ENCODE results near the gene ARHGEF16.
A peak's percentile ranks its signal among the peaks of the same experiment; 100 is the strongest.

The ARHGEF16 gene

DNA sequence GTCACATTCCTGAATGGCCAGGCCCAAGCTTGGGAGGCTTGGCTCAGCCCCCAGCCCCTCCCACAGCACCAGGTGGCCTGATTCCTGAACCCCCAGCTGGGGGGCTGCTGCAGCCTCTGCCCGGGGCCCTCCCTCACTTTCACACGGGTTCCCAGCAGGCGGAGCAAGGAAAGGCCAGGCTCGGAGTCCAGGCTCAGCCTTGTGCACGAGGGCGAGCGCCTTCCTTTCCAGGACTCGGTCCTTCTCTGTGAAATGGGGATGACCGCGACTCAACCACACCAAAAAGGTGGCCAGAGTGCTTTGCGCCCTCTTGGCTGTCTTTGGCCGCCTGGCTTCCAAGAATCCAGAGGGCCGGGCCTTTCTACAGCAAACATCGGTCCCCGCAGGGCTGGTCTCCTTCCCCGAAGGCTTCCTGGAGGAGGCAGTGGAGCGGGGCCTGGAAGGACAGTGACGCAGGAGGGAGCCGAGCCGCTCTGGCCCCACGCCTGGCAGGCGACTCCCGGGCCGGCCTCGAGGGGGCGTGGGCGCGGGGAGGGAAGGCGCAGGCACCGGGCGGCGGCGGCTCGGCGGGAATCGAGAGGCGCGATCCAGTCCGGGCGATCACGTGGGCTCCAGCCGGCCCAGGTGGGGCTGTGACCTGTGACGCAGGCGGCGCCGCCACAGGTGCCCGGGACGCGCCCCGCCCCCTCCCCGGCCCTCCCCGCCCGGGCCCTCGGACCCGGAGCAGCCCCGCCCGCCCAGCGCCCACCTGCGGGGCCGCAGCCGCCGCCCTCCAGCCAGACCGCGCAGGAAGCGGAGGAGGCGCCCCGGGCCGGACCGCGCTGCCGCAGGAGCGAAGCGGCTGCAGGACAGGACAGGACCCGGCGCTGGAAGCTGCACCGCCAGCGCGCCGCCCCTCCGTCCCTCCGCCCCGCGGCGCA lies at the start of gene ARHGEF16:
ARHGEF16 (plus strand) TSS at position 775 of the 920 bp plus-strand sequence. CDS start 8,420 bp downstream, outside the sequence.
- DNase-seq: peak; percentile 17 to 21

DNA sequence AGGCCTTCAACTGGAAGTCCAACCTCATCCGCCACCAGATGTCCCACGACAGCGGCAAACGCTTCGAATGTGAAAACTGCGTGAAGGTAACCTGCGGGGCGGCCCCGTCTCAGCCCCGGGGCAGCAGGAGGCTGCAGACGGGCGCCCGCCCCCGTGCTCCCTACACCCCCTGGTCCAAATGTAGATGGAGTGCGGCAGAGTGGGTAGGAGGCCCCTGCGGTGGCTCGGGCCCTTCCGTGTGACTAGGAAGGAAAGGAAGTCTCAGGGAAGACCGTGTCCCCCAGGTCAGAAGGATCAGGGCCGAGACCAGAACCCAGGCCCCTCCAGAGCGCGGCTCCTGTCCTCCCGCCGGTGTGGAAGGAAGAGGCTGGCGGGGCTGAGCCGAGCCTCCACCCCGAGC lies 49.7 kb upstream of the ARHGEF16 start:
- no peak for DNase-seq

DNA sequence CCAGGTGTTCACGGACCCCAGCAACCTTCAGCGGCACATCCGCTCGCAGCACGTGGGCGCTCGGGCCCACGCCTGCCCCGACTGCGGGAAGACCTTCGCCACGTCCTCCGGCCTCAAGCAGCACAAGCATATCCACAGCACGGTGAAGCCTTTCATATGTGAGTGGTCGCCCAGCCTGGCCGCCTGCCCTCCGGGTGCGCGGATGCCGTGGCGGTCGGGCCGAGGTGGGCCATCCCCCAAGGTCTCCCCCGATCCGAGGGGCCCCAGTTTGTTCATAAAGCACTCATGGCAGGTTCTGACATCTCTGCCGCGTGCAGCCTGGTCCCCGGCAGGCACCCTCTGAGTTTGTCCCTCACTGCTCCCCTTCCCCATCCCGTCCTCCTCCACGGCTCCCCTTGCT lies 49.0 kb upstream of the ARHGEF16 start:
- DNase-seq: no peak

DNA sequence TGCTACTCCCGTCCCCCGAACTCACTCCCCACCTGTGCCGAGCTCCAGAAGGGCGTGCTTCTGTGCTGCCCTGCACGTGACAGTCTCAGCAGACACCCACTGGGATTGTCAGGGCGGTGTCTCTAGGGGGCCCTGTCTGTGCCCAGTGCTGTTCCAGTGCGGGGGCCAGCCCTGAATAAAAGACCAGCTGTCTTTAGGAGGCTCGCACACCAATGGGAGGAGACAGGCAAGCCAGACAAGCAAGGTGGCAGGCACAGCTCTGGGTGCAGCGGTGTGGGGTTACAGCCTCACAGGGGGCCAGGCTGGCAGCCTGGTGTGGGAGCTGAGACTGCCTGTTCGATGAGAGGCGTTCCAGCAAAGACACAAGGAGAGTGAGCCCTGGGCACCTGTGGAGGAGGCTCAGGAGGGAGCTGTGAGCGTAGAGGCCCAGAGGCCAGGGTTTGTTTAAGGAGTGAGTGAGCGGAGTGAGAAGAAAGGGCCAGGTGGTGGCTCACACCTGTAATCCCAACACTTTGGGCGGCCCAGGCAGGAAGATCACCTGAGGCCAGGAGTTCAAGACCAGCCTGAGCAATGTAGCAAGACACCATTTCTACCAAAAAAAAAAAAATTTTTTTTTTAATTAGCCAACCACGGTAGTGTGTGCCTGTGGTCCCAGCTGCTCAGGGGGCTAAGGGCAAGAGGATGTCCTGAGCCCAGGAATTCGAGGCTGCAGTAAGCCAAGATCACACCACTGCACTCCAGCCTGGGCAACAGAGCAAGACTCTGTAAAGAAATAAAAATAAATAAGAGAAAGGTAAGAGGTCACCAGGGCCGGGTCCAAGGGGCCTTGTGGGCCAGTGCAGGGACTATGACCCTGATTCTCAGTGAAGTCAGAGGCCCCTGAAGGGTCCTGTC lies 48.2 kb upstream of the ARHGEF16 start:
- no peak for DNase-seq

DNA sequence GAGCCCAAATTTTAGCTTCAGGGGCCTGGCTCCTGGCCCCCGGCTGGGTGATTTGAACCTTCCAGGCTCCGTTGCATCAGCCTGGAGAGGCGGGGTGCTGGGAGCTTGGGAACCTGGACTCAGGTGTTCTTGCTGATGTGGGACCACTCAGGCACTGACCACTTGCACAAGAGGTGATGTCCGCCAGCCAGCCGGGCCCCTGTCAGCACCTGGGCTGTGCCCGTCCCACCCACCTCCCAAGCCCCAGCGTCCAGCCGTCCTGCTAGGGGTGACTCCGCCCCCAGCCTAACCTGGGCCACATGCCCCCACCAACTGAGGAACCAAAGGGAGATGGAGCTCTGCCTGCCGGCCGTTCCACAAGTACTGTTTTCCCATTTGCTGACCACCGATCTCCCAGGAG lies 47.4 kb upstream of the ARHGEF16 start:
- DNase-seq: no peak

DNA sequence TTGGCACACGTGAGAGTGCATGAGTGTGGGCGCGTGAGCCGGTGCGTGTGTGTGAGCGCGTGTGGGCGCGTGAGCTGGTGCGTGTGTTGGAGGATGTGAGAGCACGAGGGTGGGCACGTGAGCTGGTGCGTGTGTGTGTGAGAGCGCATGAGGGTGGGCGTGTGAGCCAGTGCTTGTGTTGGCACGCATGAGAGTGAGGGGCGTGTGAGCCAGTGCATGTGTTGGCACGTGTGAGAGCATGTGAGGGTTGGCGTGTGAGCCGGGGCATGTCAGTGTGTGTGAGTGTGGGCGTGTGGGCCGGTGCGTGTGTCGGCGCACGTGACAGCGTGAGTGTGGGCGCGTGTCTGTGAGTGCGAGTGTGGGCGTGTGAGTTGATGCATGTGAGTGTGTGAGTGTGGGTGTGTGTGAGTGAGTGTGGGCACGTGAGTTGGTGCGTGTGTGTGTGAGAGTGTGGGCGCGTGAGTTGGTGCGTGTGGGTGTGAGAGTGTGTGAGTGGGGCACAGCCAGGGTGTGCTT lies 45.7 kb upstream of the ARHGEF16 start:
- no peak for DNase-seq

DNA sequence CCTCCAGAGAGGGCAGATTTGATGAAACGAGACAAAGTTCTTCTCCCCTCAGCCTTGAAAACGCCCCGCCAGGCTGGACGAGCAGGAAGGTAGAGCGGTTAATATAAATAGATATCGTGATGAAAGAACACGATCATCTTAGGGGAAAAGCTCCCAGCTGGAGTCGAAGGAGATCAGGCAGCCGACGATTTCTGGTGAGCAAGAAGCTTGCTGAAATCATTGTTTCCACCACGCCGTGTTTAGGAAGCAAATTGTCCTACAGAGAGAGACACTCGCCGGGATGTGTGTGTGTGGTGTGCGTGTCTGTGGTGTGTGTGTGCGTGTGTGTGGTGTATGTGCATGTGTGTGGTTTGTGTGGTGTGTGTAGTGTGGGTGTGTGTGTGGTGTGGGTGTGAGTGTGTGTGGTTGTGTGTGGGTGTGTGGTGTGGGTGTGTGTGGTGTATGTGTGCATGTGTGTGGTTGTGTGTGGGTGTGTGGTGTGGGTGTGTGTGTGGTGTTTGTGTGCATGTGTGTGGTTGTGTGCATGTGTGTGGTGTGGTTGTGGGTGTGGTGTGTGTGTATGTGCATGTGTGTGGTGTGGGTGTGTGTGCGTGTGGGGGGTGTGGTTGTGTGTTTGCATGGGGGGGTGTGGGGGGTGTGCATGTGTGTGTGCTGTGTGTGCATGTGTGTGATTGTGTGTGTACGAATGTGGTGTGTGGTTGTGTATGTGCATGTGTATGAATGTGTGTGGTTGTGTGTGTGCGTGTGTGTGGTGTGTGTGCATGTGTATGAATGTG lies 44.9 kb upstream of the ARHGEF16 start:
- no peak for DNase-seq

DNA sequence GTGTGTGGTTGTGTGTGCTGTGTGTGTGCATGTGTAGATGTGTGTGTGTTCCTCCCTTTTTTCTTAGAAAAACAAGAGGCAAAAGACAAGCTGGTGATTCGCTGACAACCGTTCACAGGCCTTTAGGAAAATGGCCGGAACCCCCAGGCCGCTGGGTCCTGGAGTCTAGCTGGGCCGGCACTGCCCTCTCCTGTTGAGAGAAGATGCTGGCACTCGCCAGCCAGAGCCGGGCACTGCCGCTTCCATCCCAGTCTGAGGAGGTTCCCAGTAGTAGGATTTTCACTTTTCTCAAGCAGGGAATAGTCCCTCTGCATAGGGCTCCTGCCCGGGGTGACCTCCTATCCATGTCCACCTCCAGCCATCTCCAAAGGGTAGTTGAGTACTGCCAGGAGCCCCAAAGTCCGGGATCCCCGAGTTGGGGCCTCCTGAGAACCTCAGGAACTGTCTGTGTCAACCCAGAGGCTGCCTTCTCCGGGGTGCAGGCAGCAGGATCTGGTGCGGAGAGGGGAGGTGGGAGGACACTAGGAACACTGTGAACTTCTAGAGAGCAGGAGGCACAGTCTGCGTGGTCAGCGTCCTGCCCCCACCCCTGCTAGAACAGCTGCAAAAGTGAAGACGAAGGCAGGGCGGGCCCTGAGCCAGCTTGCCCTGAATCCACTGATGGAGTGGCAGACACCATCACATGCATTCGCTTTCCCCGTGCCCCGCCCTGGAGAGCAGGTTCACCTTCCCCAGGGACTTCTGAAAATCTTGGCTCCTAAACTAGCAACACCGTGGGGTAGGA lies 44.1 kb upstream of the ARHGEF16 start:
- no peak for DNase-seq

DNA sequence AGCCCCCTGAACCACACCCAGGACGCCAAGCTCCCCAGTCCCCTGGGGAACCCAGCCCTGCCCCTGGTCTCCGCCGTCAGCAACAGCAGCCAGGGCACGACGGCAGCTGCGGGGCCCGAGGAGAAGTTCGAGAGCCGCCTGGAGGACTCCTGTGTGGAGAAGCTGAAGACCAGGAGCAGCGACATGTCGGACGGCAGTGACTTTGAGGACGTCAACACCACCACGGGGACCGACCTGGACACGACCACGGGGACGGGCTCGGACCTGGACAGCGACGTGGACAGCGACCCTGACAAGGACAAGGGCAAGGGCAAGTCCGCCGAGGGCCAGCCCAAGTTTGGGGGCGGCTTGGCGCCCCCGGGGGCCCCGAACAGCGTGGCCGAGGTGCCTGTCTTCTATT lies 42.7 kb upstream of the ARHGEF16 start:
- no peak for DNase-seq

DNA sequence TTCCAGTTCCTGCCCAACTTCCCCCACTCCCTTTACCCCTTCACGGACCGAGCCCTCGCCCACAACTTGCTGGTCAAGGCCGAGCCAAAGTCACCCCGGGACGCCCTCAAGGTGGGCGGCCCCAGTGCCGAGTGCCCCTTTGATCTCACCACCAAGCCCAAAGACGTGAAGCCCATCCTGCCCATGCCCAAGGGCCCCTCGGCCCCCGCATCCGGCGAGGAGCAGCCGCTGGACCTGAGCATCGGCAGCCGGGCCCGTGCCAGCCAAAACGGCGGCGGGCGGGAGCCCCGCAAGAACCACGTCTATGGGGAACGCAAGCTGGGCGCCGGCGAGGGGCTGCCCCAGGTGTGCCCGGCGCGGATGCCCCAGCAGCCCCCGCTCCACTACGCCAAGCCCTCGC lies 42.1 kb upstream of the ARHGEF16 start:
- no peak for DNase-seq

DNA sequence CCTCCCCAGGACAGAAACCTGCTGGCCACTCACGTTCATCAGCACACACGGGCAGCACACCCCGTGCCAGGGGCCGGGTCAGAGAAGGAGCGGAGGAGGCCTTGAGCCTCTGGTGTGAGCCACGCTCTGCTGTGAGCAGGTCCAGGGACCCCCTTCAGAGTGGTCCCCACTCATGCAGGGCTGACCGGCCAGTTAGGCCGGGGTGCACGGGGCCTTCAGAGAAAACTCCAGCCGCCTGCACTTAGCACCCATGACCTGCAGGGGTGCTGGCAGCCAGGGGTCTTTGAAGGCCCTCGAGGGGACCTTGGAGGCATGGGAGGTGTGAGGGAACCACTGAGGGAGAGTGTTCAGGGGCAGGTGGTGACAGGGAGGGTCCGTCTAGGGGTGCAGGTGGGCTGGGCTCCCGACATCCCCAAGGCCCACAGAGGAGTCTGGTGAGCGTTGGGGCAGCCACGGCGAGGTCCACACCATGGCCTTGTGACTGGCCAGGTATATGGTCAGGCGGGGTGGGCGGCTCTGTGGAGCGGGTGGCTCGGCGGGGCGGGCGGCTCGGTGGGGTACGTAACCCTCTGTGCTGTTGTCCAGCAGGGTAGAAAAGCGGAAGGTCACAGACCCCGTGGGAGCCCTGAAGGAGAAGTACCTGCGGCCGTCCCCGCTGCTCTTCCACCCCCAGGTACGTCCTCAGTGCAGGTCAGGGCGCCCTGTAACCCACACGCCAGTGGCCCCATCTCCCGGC lies 40.3 kb upstream of the ARHGEF16 start:
- no peak for DNase-seq

DNA sequence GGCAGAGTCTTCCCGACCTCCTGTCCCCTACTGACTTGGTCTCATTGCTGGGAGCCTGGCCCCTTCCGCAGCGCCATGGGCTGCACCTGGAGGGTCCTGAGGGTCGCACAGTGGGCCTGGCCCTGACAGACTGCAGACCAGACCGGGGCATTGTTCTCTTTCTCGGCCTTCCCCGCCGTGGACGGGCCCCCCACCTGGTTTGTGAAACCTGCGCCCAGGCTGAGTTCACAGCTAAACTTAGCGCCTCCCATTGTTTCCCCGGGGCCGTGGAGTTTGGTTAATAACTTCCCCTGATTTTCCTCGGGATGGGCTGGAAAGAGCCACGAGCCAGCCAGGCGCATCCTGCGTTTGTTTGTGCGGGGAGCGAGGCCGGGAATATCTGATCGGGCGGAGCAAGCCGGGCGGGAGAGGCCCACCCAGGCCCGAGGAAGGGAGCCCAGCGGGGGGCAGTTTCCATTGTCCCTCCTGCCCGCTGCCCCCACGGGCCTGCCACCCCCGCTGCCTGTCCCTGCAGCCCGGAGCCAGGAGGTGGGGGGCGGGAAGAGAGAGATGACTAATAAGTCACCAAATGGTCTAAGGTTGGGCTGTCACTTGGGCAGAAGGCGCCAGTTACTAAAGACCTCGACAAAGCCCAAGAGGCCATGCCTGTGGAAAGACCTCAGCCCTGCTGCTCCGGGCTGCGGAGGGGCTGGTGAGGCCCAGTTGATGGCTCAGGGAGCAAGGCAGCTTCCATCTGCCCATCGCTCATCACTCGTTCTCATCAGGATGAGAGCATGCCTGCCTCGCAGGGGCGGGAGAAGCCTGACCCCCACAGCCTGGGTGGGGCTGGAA lies 39.0 kb upstream of the ARHGEF16 start:
- DNase-seq: no peak

DNA sequence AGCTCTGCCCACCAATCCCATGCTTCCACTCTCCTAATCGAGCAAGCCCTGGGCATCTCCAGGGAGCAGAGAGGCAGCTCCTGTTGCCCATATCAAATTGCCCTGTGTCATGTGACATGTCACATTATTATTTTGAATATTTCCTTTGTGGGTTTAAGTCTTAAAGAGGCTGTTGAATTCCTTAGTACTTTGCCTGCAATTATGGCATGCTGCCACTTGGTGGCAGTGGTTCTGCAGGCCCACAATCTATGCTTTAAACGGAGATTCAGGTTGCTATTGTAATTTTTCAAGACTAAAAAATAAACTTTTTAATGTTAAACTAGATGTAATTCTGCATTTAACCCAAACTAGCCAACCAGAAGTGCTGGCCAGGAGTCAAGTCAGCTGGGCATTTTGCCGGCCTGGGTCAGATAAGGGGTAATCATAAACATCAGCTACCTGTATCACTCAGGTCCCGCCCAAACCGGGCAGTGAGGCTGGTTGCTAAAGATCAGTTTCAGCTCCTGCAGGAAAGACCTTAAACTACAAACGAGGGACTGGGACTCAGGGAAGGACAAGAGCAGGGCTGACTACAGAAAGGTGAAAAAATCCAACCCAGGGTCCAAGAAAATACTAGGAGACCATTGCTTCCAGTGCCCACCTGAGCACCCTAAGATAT lies 37.3 kb upstream of the ARHGEF16 start:
- DNase-seq: peak; percentile 18 to 41

DNA sequence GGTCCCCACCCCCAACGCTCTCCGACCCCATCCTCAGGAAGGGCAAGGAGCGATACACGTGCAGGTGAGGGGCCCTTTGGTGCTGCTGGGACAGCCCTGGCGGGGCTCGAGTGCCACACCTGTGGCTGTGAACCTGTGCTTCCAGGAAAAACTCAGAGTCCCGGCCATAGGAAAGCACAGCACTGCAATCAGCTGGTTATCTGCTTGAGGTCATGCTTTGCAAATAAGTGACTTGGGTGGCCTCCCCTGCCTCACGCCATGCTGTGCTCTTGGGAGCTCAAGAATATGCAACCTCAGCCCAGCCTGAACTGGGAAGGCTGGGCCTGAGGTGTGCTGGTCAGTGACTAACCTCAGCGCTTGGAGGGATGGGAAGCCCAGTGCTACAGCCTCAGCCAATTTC lies 36.5 kb upstream of the ARHGEF16 start:
- DNase-seq: no peak

DNA sequence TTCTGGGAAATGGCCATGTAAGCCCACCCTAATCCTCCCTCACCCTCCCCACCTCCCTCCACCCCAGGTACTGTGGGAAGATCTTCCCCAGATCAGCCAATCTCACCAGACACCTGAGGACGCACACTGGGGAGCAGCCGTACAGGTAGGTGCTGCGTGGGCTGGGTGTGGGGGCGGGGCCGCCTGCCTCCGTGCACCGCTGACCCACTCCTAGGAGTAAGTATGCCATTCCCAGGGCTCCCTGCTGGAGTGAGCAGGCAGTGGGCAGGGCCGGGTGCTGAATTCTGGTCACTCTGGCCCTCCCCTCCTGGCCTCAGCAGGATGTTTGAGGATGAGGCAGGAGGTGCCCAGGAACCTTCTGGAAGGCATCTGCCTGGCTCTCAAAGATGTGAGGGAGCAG lies 35.9 kb upstream of the ARHGEF16 start:
- no peak for DNase-seq

DNA sequence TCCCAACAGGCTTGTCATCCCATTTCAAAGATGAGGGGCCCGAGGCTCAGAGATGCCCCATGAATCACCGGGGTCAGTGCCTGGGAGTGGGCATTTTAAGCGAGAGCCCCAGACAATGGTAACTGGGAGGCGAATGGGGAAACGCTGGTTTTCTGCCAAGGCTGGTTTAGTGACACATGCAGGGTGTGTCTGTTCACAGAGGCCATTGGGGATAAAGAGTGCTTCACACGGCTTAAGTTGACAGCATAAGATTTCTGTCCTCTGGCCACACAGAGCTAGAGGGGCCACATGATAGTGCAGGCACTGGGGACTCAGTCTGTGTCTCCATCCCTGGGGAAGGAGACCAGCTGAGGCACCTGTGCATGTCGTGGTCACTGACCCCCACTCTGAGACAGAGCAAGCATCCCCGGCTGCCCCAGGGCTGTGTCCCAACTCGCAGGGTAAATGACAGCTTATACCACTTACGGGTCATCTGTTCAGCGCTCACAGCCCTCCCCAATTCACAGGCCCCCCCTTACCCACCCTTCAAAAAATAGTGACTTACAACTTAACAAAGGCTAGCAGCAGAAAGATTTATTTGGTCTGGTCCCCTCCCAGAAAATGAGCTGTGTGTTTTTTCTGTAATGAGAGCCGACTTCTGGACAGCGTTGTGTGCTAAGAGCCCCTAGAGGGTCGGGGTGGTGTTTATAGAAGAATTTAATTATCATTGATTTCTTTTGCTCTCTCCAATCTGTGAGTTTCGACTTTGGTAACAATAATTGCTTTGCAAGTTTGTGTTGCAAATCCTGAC lies 34.9 kb upstream of the ARHGEF16 start:
- DNase-seq: no peak

DNA sequence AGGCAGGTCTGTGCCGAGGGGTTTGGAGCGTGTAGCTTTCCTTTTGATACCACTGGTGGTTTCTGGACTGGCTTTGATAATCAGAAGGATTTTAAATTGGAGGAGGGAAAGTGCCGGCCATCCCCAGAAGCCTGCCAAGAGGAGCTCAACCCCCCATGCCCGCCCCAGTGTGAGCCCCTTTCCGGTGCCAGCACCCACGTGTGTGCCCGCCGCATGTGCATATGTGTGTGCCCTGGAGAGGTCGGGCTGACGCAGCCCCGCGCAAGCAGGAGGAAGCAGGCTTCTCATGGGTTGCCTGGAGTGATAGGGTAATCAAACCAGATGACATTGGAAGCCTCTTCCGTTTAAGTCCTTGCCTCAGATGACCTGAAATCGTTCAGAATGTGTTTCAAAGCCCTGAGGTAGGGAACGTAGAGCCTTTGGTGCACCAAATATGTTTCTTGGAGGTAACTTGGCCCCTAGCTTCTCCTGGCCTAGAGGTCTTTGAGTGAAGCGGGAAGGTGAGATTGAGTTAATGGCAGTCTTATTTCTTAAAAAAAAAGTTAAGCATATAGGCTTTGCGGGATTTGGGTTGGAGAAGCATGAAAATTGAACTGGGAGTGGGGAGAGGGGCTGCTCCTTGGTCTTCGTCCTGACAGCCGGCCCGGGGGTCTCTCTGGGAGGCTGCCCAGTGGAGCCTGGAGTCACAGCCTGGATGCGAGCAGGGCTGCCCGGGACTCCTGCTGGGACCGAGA lies 34.1 kb upstream of the ARHGEF16 start:
- no peak for DNase-seq

DNA sequence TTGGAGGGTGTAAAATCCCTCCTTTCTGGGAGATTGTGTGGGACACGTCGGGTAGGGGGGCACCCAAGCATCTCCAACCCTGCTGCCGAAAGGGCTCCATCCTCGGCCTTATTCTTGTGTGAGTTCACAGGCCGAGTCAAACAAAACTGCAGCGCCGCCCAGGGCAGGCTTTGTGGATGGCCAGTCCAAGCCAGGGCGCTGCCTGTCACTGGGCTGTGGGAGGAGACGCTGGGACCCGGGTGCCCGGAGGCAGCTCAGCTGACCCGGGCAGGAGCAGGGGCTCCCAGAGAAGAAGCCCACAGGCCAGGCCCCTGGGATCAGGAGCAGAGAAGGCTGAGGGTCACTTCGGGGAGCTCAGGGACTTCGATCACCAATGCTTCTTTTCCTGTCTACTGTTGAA lies 31.8 kb upstream of the ARHGEF16 start:
- no peak for DNase-seq
